Calu3 (cell line): ENCODE data around the gene SH3RF1. TPM values are rescaled to one million over a fixed set of nuclear protein-coding genes. Genes with fewer than 3 reads are reported as not detected.

Source experiments
- BruUV-seq: library from RNA; stranded (reverse); fragments of 400-500 nt; replicated peaks from 2 replicates; lab custom pipeline; 2021; lab: Mats Ljungman, UMichigan
- CTCF ChIA-PET: fragments of 300-600 bp; sonication (Branson Sonifier 250); formaldehyde crosslinking; loops from one replicate; lab custom pipeline; 2022; ENCODE audit warnings: antibody characterized with exemption; lab: Charles Lee
- DNase-seq: peaks from one replicate; pipeline ENCODE4 v3.0.0; 2022
- H3K27ac Mint-ChIP-seq: one replicate; pipeline ENCODE4 v1.8.0; 2022; ENCODE audit warnings: mixed read lengths; ENCODE audit not compliant: unreplicated experiment
- H3K27me3 Mint-ChIP-seq: one replicate; pipeline ENCODE4 v1.8.0; 2022; ENCODE audit warnings: mixed read lengths; ENCODE audit not compliant: unreplicated experiment
- H3K36me3 Mint-ChIP-seq: one replicate; pipeline ENCODE4 v1.8.0; 2022; ENCODE audit warnings: mild to moderate bottlenecking, moderate library complexity, mixed read lengths; ENCODE audit not compliant: insufficient read depth, unreplicated experiment
- H3K4me1 Mint-ChIP-seq: one replicate; pipeline ENCODE4 v1.8.0; 2022; ENCODE audit warnings: mild to moderate bottlenecking, low read depth, mixed read lengths; ENCODE audit not compliant: unreplicated experiment
- H3K4me3 Mint-ChIP-seq: one replicate; pipeline ENCODE4 v1.8.0; 2022; ENCODE audit warnings: mild to moderate bottlenecking, low read depth, moderate library complexity, mixed read lengths; ENCODE audit not compliant: unreplicated experiment
- H3K9me3 Mint-ChIP-seq: one replicate; pipeline ENCODE4 v1.8.0; 2022; ENCODE audit warnings: low read depth, mixed read lengths; ENCODE audit not compliant: unreplicated experiment
- CTCF ChIP-seq: fragments of 200-600 bp; IDR thresholded peaks from one replicate; pipeline ENCODE4 v1.8.0; 2022; ENCODE audit warnings: antibody characterized with exemption; ENCODE audit not compliant: unreplicated experiment
- intact Hi-C: fragments of 100-400 bp; cut with micrococcal nuclease; formaldehyde crosslinking; loops from one replicate; pipeline ENCODE4 v1.10.0; 2022; ENCODE audit not compliant: unreplicated experiment
- total RNA-seq: library from RNA; stranded (reverse); gene quantifications from 2 replicates; pipeline ENCODE4 v1.2.3, GENCODE V29; 2022

SH3RF1 gene
- total RNA-seq, 1 experiment from 2014 or later = 70.1 TPM

- peaks cover 35% of the 10 kb centered on the region for H3K4me1 Mint-ChIP-seq
- H3K27ac Mint-ChIP-seq = no peak overlapping the region
- intact Hi-C loops = no loop called here
- BruUV-seq = no TSS peak
- H3K4me3 Mint-ChIP-seq = no peak overlapping the region
- TF ChIP-seq CTCF = no peak
- H3K27me3 Mint-ChIP-seq = no peaks in the 10 kb centered on the region
- H3K36me3 Mint-ChIP-seq = peaks cover 54% of the 10 kb centered on the region
- CTCF ChIA-PET = no interaction called here
- no peak for DNase-seq
- no peaks in the 10 kb centered on the region for H3K9me3 Mint-ChIP-seq
Observed at GRCh38 chr4:169131556-169132208, 139.1 kb downstream of the SH3RF1 start.

- Mint-ChIP-seq H3K36me3 (peaks cover 40% of the 10 kb centered on the region), H3K27me3 (no peaks in the 10 kb centered on the region), H3K4me3 (no peak overlapping the region), H3K4me1 (peaks cover 49% of the 10 kb centered on the region), H3K27ac (no peak overlapping the region), H3K9me3 (no peaks in the 10 kb centered on the region)
- TSS peak; percentile 3 for BruUV-seq
- intact Hi-C loops = no loop called here
- DNase-seq = no peak
- CTCF ChIA-PET = no interaction called here
- TF ChIP-seq CTCF = no peak
Observed at GRCh38 chr4:169128902-169129301, 141.9 kb downstream of the SH3RF1 start.

GRCh38 chr4:169127314-169127713 is 143.4 kb downstream of the SH3RF1 start:
- H3K27me3 Mint-ChIP-seq = no peaks in the 10 kb centered on the region
- H3K4me3 Mint-ChIP-seq = no peak overlapping the region
- intact Hi-C loops = no loop called here
- H3K27ac Mint-ChIP-seq = no peak overlapping the region
- no peak for DNase-seq
- CTCF ChIA-PET = no interaction called here
- peaks cover 42% of the 10 kb centered on the region for H3K36me3 Mint-ChIP-seq
- peaks cover 45% of the 10 kb centered on the region for H3K4me1 Mint-ChIP-seq
- no peak for TF ChIP-seq CTCF
- no TSS peak for BruUV-seq
- H3K9me3 Mint-ChIP-seq = no peaks in the 10 kb centered on the region

GRCh38 chr4:169124661-169125060 is 146.1 kb downstream of the SH3RF1 start:
- Mint-ChIP-seq H3K27me3 (no peaks in the 10 kb centered on the region), H3K9me3 (no peaks in the 10 kb centered on the region), H3K4me3 (no peak overlapping the region), H3K27ac (no peak overlapping the region), H3K4me1 (peaks cover 47% of the 10 kb centered on the region), H3K36me3 (peaks cover 51% of the 10 kb centered on the region)
- DNase-seq = no peak
- no TSS peak for BruUV-seq
- CTCF ChIA-PET = no interaction called here
- intact Hi-C loops = no loop called here
- no peak for TF ChIP-seq CTCF
